GM12878 (cell line): ENCODE results near the gene KCNC1. TPM values are rescaled to one million over a fixed set of nuclear protein-coding genes. Genes with fewer than 3 reads are reported as not detected.

ENCODE experiments used
- ATAC-seq: fragments of 200-7000 bp; cut with Tn5 transposase; 3 replicates; pipeline ENCODE4 v1.9.1; 2020; ENCODE audit warnings: mild to moderate bottlenecking, moderate library complexity
- BruUV-seq: library from RNA; stranded (reverse); fragments of 400-500 nt; replicated peaks from 2 replicates; lab custom pipeline; 2021; lab: Mats Ljungman, UMichigan
- CTCF ChIA-PET: fragments of 300-600 bp; sonication (Branson Sonifier 250); formaldehyde crosslinking; extraction: SDS; loops from one replicate; lab custom pipeline; 2021; ENCODE audit warnings: inconsistent platforms; lab: Yijun Ruan, JAX
- POLR2A ChIA-PET: fragments of 350-600 bp; formaldehyde crosslinking; extraction: SDS; loops from one replicate; lab custom pipeline; 2021; ENCODE audit warnings: inconsistent platforms; lab: Charles Lee
- RAD21 ChIA-PET: fragments of 300-600 bp; sonication (Branson Sonifier 250); formaldehyde crosslinking; loops from one replicate; lab custom pipeline; 2023; ENCODE audit warnings: antibody characterized with exemption; ENCODE audit not compliant: unreplicated experiment; lab: Charles Lee
- SMC1A ChIA-PET: fragments of 300-600 bp; sonication (Branson Sonifier 250); formaldehyde crosslinking; loops from one replicate; lab custom pipeline; 2023; ENCODE audit not compliant: unreplicated experiment, uncharacterized antibody; lab: Charles Lee
- DNase-seq: peaks from one replicate; pipeline ENCODE4 v3.0.0-alpha.2; 2011; ENCODE audit warnings: low read depth, low spot score
- FAIRE-seq: peaks from 3 replicates; lab custom pipeline; 2011; peaks lifted over from hg19 to GRCh38; lab: Jason Lieb, UNC
- H2AFZ ChIP-seq: 2 replicates; pipeline ENCODE4 v1.6.0; 2011; ENCODE audit warnings: low read depth, low read length, control low read depth; ENCODE audit not compliant: control insufficient read depth
- H3K27ac ChIP-seq: 2 replicates; pipeline ENCODE4 v1.5.1; 2011; ENCODE audit warnings: control low read depth; ENCODE audit not compliant: control insufficient read depth, insufficient read depth
- H3K27me3 ChIP-seq, 2 experiments: replicated peaks in 1 of 2; 2 replicates each; pipeline versions ENCODE4 v1.6.0 to v1.6.1; 2011; ENCODE audit warnings: low read length in 1 of 2; ENCODE audit not compliant: control insufficient read depth in 2 of 2, insufficient read depth in 2 of 2
- H3K36me3 ChIP-seq, 2 experiments: 2 replicates each; pipeline ENCODE4 v1.5.1; 2011; ENCODE audit warnings: low read length in 1 of 2; ENCODE audit not compliant: control insufficient read depth in 2 of 2, insufficient read depth in 2 of 2
- H3K4me1 ChIP-seq: 2 replicates; pipeline ENCODE4 v1.6.1; 2011; ENCODE audit warnings: mild to moderate bottlenecking, low read length, moderate library complexity, mixed read lengths; ENCODE audit not compliant: control insufficient read depth, insufficient read depth
- H3K4me2 ChIP-seq: 2 replicates; pipeline ENCODE4 v1.6.0; 2011; ENCODE audit warnings: control low read depth; ENCODE audit not compliant: control insufficient read depth, insufficient read depth
- H3K4me3 ChIP-seq: fragments of 200-600 bp; sonication (generic); 2 replicates; pipeline ENCODE4 v1.5.1; 2016
- H3K79me2 ChIP-seq: 2 replicates; pipeline ENCODE4 v1.6.0; 2011; ENCODE audit warnings: low read length; ENCODE audit not compliant: control insufficient read depth, insufficient read depth
- H3K9ac ChIP-seq: 2 replicates; pipeline ENCODE4 v1.8.0; 2011; ENCODE audit warnings: low read length, control low read depth, mixed read lengths; ENCODE audit not compliant: control insufficient read depth, insufficient read depth
- H3K9me3 ChIP-seq: replicated peaks from 3 replicates; pipeline ENCODE4 v1.5.1; 2011; ENCODE audit warnings: mild to moderate bottlenecking, low read length; ENCODE audit not compliant: control insufficient read depth, insufficient read depth
- H4K20me1 ChIP-seq: 2 replicates; pipeline ENCODE4 v1.6.0; 2011; ENCODE audit not compliant: control insufficient read depth, insufficient read depth
- NR2F1 ChIP-seq: fragments of 450-650 bp; conservative IDR thresholded peaks from 2 replicates; pipeline ENCODE4 v1.6.1; 2017; ENCODE audit warnings: mild to moderate bottlenecking
- PAX8 ChIP-seq: fragments of 450-650 bp; IDR thresholded peaks from 2 replicates; pipeline ENCODE4 v1.6.1; 2017; ENCODE audit warnings: mild to moderate bottlenecking, moderate library complexity
- RCOR1 ChIP-seq: conservative IDR thresholded peaks from 2 replicates; pipeline ENCODE4 v1.6.1; 2012; ENCODE audit warnings: low read depth, low read length, improper control_type of control experiment
- RFX5 ChIP-seq: IDR thresholded peaks from 2 replicates; pipeline ENCODE4 v1.6.1; 2011; ENCODE audit warnings: low read depth, low read length, improper control_type of control experiment
- STAT3 ChIP-seq: IDR thresholded peaks from 2 replicates; pipeline ENCODE4 v1.6.1; 2011; ENCODE audit warnings: low read depth, low read length, improper control_type of control experiment
- WGBS: methylation state at CpG from one replicate; pipeline ENCODE4 v1.1.6; 2016; ENCODE audit warnings: low lambda C conversion rate; ENCODE audit not compliant: insufficient replicate concordance, insufficient coverage; ENCODE audit errors: missing lambda C conversion rate; 5-methylcytosine and 5-hydroxymethylcytosine counted together
- in situ Hi-C: fragments of 300-500 bp; cut with MboI; formaldehyde crosslinking; loops from 9 replicates; pipeline ENCODE4 v1.14.3; 2018; ENCODE audit warnings: mixed read lengths
- intact Hi-C: fragments of 100-400 bp; cut with micrococcal nuclease; formaldehyde crosslinking; loops from one replicate; pipeline ENCODE4 v1.14.2; 2022; ENCODE audit not compliant: unreplicated experiment
- polyA plus RNA-seq, 11 experiments: library from polyadenylated mRNA; depleted of rRNA in 4 of 11; unstranded in 6 of 11; stranded (reverse) in 5 of 11; fragments of >200 nt; fragmentation: Nextera tagmentation in 4 of 11; fragmentation: Illumina TruSeq in 1 of 11; extraction: Ambion mirVana in 4 of 11; extraction: Trizol in 1 of 11; gene quantifications; 1 replicate in 1 of 11; 2 replicates in 10 of 11; pipeline versions ENCODE4 v1.2.1 to v1.2.3, GENCODE V29; 2011 to 2016; ENCODE audit warnings: inconsistent platforms in 2 of 11, missing spikeins in 2 of 11, low read depth in 1 of 11
- total RNA-seq, 4 experiments: library from RNA; depleted of rRNA in 3 of 4; stranded (reverse); fragments of >200 nt in 3 of 4; fragmentation: Illumina TruSeq in 1 of 4; extraction: Trizol in 1 of 4; gene quantifications; 2 replicates each; pipeline versions ENCODE4 v1.2.1 to v1.2.3, GENCODE V29; 2013 to 2021
- TF ChIP-seq, protein P1 (sequence below): fragments of 450-650 bp; IDR thresholded peaks from 2 replicates; pipeline ENCODE4 v1.6.1; 2016; ENCODE audit warnings: mild to moderate bottlenecking
- TF ChIP-seq, protein P2 (sequence below): fragments of 450-650 bp; IDR thresholded peaks from 2 replicates; pipeline ENCODE4 v1.6.1; 2017; ENCODE audit warnings: antibody characterized with exemption, mild to moderate bottlenecking, moderate library complexity

The KCNC1 gene
- total and polyA plus RNA-seq, 10 of the 15 experiments (the other 5 are each of a cell fraction or from before 2014, with no cell fraction given), result 0.27 to 0.34 TPM; not detected in 8

DNA sequence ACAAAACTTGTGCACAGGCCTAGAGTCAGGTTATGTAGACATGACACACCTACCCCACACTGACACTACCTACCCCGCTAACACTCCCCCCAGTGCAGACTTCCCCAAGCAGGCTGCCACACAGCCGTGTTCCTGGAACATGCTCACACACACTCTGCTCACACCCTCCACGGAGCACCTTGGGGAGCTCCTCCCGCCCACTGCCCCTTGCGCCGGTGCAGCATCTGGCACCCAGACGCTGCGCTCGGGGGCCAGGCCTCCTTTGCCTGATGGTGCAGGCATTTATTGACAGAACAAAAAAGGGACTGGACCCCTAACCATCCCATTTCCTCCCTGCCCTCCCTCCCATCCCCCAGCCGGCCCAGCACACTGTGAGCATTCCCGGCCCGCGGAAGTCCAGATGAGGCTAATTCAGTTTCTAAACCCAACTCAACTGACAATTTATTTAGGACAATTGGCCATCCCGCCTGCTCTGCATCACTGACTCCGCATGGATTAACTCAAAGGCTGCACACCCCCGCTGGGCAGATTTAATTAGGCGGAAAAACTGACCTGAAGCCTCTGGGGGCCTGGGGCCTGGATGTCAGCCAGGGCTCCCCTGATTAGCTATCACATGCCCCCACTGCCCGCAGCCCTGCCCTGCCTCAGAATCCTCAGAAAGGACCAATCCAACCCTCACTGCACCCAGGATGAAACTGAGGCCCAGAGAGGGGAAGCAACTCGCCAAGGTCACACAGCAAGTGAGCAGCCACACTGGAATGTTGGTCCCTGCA, 30.1 kb downstream of the KCNC1 start:
- ChIA-PET CTCF (no interaction called here), RAD21 (no interaction called here), SMC1A (no interaction called here), POLR2A (no interaction called here)
- Histone ChIP-seq H3K27ac (no peak overlapping the region), H3K36me3 (no peaks in the 10 kb centered on the region), H3K4me3 (no peak overlapping the region), H3K4me1 (no peaks in the 10 kb centered on the region), H3K9me3 (no peaks in the 10 kb centered on the region), H4K20me1 (no peaks in the 10 kb centered on the region), H3K9ac (no peak overlapping the region), H2AFZ (no peak overlapping the region), H3K4me2 (no peak overlapping the region), H3K79me2 (no peaks in the 10 kb centered on the region), H3K27me3 (no peaks in the 10 kb centered on the region)
- intact Hi-C loops, result no loop called here
- no peak for FAIRE-seq
- 63% methylated on average over 17 of the region's 19 CpGs for WGBS
- DNase-seq, result no peak
- no TSS peak for BruUV-seq
- TF ChIP-seq, protein P1, sequence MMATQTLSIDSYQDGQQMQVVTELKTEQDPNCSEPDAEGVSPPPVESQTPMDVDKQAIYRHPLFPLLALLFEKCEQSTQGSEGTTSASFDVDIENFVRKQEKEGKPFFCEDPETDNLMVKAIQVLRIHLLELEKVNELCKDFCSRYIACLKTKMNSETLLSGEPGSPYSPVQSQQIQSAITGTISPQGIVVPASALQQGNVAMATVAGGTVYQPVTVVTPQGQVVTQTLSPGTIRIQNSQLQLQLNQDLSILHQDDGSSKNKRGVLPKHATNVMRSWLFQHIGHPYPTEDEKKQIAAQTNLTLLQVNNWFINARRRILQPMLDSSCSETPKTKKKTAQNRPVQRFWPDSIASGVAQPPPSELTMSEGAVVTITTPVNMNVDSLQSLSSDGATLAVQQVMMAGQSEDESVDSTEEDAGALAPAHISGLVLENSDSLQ, result no peak
- TF ChIP-seq NR2F1 (no peak), RCOR1 (no peak), PAX8 (no peak), RFX5 (no peak), STAT3 (no peak)
- TF ChIP-seq, protein P2, sequence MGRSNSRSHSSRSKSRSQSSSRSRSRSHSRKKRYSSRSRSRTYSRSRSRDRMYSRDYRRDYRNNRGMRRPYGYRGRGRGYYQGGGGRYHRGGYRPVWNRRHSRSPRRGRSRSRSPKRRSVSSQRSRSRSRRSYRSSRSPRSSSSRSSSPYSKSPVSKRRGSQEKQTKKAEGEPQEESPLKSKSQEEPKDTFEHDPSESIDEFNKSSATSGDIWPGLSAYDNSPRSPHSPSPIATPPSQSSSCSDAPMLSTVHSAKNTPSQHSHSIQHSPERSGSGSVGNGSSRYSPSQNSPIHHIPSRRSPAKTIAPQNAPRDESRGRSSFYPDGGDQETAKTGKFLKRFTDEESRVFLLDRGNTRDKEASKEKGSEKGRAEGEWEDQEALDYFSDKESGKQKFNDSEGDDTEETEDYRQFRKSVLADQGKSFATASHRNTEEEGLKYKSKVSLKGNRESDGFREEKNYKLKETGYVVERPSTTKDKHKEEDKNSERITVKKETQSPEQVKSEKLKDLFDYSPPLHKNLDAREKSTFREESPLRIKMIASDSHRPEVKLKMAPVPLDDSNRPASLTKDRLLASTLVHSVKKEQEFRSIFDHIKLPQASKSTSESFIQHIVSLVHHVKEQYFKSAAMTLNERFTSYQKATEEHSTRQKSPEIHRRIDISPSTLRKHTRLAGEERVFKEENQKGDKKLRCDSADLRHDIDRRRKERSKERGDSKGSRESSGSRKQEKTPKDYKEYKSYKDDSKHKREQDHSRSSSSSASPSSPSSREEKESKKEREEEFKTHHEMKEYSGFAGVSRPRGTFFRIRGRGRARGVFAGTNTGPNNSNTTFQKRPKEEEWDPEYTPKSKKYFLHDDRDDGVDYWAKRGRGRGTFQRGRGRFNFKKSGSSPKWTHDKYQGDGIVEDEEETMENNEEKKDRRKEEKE, result no peak
- in situ Hi-C loops, result loop anchor here (5.0 kb wide), 1 partner anchor 213 kb away; no protein-coding TSS in a partner anchor
- no peak for ATAC-seq
